HG03175 (cell line): ENCODE measurements around the gene CPT2.
"Not testable (repeated sequence)": the region's sequence is repeated elsewhere in the genome, so short reads cannot be mapped to it uniquely, and the experiment has no call there.

Experiments used
- ATAC-seq: cut with Tn5 transposase; IDR thresholded peaks from one replicate; pipeline ENCODE4 v1.9.1; 2021; ENCODE audit warnings: mild to moderate bottlenecking, moderate library complexity; ENCODE audit not compliant: unreplicated experiment

The CPT2 gene

GRCh38 chr1:53182111-53182593 lies 14.5 kb upstream of the CPT2 start:
- peak; percentile 50 for ATAC-seq

GRCh38 chr1:53182716-53183094 lies 13.9 kb upstream of the CPT2 start:
- no peak for ATAC-seq

DNA sequence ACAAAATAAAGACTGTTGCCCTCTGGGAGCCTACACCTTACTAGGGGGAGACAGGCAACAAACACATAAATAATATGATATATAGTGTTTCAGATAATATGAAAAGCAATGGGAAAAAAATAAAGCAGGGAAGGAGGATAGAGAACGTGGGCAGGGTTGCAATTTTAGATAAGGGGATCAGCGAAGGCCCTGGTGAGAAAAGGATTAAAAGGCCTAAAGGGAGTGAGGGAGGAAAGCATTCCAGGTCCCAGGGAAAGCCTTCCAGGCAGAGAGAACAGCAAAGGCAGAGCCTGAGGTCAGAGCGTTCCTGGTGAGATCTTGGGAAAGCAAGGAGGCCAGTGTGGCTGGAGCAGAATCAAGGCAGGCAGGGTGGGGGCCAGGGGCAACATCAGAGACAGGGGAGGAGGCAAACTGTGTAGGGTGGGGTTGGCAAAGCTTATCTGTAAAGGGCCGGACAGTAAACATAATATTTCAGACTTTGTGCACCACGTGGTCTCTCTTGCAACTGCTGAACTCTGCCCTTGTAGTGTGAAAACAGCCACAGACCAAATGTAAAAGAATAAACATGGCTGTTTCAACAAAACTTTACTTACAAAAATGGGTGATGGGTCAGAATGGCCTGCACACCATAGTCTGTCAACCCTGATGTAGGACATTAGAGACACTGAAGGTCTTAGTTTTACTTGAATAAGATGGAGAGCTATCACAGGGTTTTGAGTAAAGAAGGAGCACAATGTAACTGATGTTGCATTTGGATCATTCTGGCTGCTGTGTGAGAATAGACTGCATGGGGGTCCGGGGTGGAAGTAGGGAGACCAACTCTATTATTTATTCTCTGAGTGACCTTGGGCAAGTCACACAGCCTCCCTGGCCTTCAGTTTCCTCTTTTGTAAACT lies 13.3 kb upstream of the CPT2 start:
- no peak for ATAC-seq

DNA sequence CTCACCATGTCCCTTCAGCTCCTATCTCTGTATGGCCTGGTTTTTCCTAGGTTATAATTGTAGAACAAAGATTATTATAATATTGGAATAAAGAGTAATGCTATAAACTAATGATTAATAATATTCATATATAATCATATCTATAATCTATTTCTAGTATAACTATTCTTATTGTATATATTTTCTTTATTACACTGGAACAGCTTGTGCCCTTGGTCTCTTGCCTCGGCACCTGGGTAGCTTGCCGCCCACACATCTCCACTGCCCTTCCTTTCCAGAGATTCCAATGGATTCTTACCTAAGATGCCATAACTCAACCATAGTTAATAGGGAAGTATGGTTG lies 10.7 kb upstream of the CPT2 start:
- ATAC-seq, result not testable (repeated sequence)

- no peak for ATAC-seq
Observed at GRCh38 chr1:53186533-53186932, 10.1 kb upstream of the CPT2 start.

GRCh38 chr1:53187401-53187800 lies 9.2 kb upstream of the CPT2 start:
- no peak for ATAC-seq

GRCh38 chr1:53188099-53188498 lies 8.5 kb upstream of the CPT2 start:
- no peak for ATAC-seq

DNA sequence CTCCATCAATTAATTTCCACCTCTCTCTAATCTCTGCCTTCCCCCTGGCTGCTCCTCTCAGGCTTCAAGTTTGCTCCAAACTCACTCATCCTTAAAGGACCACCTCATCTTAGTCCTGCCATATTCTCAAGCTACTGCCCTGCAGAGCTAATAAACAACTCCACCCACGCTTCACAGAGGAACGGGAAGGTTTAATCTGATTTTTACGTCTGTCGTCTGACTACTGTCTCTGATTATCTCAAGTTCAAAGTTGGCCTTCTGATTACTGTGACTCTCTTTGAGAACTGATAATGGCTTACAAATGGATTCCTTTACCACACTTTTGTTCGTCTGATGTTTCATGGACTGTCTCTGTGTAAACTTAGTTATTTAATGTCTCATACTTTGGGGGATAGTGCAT lies 7.6 kb upstream of the CPT2 start:
- no peak for ATAC-seq

DNA sequence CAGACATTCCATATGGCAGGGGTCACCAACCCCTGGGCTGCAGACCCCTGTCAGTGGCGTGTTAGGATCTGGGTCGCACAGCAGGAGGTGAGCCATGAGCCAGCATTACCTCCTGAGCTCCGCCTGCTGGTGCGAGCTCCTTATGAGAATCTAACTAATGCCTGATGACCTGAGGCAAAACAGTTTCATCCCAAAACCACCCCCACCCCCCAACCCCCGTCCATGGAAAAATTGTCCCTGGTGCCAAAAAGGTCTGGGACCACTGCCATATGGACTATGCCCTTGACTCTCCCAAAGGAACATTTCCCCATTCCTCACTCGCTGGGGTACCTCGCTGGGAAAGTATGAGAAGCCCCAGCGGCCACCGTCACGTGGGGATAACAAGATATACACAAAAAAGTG lies 6.4 kb upstream of the CPT2 start:
- no peak for ATAC-seq

DNA sequence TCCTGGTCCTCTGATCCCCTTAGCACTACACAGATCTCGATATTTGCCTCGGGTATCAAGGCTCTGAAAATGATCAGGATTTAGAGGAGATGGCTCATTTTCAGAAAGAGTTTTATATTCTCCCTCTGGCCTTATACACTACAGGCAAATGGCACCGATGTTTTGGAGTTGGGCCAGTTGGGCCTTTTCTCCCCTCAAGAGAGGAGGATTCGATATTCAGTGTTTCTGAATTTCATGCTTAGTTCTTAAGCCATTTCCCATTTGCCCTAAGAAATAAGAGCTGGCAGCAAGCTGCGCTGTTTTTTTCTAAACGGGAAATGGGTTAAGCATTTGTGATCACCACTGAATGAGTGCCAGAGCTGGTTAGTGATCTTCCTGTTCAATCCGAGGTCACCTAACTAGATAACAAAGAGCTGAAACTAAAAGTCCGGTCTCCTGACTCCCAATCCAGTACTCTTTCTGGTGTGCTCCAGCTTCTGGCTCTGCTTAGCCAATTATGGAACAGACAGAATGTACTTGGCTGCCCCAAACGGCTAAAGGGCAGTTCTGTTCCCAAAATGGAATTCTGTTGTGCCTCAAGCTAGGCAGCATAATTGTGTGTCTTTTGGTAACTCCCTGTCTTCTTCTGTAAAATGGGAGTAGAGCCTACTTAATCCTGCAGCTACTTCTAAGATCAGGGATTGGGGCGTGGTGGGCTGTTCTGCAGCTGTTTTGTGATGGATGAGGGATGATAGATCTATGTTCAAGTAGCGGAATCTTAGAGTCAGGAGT lies 1.2 kb upstream of the CPT2 start:
- no peak for ATAC-seq

DNA sequence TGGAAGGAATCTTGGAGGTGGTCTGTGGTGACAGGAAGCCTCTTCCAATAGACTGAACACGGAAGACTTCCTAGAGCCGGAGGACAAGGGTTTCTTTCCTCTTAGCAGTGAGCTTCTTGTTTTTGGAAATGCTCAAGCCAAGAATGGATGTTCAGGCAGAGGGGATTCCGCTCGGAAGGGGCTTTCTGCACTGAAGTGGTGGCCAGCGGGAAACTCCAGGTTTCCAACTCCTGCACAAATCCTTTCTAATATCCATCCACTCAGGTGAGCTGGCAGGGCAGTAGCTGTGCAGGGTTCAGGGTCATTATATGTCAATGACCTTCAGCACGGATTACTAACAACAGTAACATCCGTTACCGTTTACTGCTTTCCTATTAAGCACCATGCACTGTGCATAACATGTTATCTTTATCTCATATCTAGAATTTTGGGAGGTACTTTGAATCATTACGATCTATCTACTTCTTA lies 573 bp upstream of the CPT2 start:
- peak; percentile 19 for ATAC-seq

DNA sequence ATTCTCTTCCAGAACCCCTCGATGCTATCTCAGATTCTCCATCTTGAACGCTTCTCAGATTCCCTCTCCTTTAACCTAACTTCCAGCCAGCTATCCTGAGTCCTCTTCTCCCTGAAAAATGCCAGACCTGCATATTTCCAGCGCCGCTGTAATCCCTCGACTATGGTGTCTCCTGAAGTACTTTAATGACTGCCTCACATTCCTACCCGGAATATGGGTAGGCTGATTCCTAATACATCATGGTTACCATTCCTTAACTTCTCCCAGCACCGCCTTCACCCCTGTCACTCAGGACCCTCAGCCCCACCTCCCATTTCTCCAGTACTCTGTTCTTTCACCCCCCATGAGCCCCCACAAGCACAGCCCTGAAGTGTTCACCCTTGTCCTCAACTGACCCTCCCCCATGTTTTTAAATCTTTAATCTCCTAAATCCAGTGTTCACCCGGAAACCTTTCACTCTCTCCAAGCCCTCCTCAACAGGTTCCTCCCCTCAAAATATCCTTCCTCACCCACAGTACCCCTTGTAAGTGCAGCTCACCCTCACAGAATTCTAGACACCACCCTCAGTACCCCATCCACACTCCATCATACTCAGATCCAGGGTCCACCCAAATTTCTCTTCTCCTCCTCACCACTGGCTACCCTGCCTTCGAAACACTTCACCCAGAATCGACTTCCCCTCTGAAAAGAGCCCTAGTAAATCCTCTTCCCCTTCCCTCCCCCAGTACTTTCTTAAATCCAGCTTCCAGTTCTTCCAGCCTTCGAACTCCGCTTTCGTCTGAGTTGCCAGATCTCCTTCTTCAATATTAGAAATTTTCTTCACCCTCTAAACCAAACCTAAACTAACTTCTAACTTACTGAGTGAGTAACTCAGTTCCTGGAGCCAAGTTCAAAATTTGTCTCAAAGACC lies 922 bp downstream of the CPT2 start:
- no peak for ATAC-seq

DNA sequence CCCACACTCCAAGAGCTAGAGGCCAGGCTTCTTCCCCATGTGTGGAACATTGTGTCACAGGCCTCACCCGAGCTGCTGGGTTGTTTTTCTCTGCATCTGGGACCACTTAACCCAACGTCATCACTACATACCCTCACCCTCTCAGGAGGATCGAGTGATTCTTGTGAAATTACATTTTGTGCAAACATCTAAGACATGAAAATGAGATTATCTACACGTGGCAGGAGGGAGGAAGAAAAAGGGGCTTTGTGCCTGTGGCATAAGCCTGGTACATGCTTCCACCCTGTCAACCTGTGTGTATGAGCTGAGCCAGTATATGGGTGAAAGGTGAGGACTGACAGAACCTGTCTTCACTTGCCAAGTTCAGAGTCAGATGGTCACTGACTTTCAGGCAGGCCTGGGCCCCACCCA lies 1.6 kb downstream of the CPT2 start:
- no peak for ATAC-seq

DNA sequence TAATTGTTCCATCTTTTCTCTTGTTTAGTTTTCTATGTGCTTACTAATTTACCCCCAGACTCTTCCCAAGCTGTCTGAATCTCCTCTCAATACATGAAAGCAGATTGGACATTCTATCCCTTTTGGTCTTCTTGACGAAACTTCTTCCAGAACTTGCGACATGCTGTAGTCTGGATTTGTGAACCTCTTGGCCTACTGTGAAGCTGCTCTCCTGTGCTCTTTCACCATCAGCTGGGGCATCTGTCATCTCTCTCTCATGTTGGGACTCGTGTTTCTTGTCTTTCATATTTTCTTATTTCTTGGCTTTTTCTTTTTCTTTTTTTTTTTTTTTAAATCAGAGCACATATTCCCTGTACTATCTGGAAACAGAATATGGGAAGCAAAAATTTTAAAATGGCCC lies 6.8 kb downstream of the CPT2 start:
- no peak for ATAC-seq

GRCh38 chr1:53205496-53205895 lies 8.9 kb downstream of the CPT2 start:
- not testable (repeated sequence) for ATAC-seq

GRCh38 chr1:53206083-53206685 lies 9.6 kb downstream of the CPT2 start:
- ATAC-seq, result not testable (repeated sequence)

DNA sequence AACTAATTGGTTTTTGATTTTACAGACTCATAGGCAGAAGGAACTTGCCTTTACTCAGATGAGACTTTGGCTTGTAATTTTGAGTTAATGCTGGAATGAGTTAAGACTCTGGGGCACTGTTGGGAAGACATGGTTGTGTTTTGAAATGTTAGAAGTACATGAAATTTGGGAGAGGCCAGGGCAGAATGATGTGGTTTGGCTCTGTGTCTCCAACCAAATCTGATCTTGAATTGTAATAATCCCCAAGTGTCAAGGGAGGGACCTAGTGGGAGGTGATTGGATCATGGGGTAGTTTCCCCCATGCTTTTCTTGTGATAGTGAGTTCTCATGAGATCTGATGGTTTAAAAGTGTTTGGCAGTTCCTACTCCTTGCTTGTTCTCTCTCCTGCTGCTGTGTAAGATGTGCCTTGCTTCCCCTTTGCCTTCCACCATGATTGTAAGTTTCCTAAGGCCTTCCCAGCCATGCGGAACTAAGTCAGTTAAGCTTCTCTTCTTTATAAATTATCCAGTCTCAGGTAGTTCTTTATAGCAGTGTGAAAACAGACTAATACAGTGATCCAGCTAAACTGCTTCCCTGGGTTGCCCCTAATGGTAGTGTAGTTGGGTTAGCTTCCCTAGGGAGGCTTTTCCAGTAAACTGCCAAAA lies 10.2 kb downstream of the CPT2 start:
- no peak for ATAC-seq

GRCh38 chr1:53207726-53208125 lies 11.1 kb downstream of the CPT2 start:
- no peak for ATAC-seq

GRCh38 chr1:53210352-53210751 lies 13.7 kb downstream of the CPT2 start:
- ATAC-seq, result no peak

DNA sequence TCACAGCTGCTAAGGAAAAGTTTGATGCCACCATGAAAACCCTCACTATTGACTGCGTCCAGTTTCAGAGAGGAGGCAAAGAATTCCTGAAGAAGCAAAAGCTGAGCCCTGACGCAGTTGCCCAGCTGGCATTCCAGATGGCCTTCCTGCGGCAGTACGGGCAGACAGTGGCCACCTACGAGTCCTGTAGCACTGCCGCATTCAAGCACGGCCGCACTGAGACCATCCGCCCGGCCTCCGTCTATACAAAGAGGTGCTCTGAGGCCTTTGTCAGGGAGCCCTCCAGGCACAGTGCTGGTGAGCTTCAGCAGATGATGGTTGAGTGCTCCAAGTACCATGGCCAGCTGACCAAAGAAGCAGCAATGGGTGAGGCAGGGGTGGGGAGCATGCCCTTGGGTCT lies 14.3 kb downstream of the CPT2 start:
- no peak for ATAC-seq
